HepG2 (cell line): ENCODE data around the gene PLEKHG2. TPM values are rescaled to one million over a fixed set of nuclear protein-coding genes. Genes with fewer than 3 reads are reported as not detected.

Experiments
- ADNP ChIP-seq: sonication (generic); formaldehyde crosslinking; IDR thresholded peaks from 2 replicates; pipeline ENCODE4 v1.4.0; 2020; ENCODE audit warnings: missing genetic modification reagents
- AGO2 ChIP-seq: fragments of 200-400 bp; formaldehyde crosslinking; optimal IDR thresholded peaks from 2 replicates; pipeline ENCODE3; 2017; ENCODE audit warnings: mild to moderate bottlenecking, low read depth, low read length, moderate library complexity
- CENPBD1 ChIP-seq: sonication (generic); formaldehyde crosslinking; IDR thresholded peaks from 2 replicates; pipeline ENCODE4 v1.8.0; 2022; ENCODE audit warnings: missing genetic modification reagents, low read depth, mild to moderate bottlenecking, borderline replicate concordance
- CREM ChIP-seq, 2 experiments: sonication (generic) in 1 of 2; formaldehyde crosslinking in 1 of 2; IDR thresholded peaks; 2 replicates each; pipeline versions ENCODE4 v1.4.0 to v1.6.1; 2016 to 2020; ENCODE audit warnings: antibody characterized with exemption in 1 of 2, mild to moderate bottlenecking in 1 of 2, missing genetic modification reagents in 1 of 2
- ELK4 ChIP-seq: sonication (generic); formaldehyde crosslinking; IDR thresholded peaks from 2 replicates; pipeline ENCODE4 v1.9.0; 2021; ENCODE audit warnings: missing genetic modification reagents, borderline replicate concordance
- EZH2 ChIP-seq: conservative IDR thresholded peaks from 2 replicates; pipeline ENCODE4 v1.6.1; 2012; ENCODE audit warnings: mild to moderate bottlenecking, low read depth, low read length, moderate library complexity
- GPBP1L1 ChIP-seq: sonication (generic); formaldehyde crosslinking; IDR thresholded peaks from 2 replicates; pipeline ENCODE4 v1.5.0; 2020; ENCODE audit warnings: mild to moderate bottlenecking, missing genetic modification reagents
- HMGXB4 ChIP-seq, 2 experiments: sonication (generic) in 1 of 2; formaldehyde crosslinking in 1 of 2; IDR thresholded peaks; 2 replicates each; pipeline versions ENCODE4 v1.4.0 to v1.6.1; 2018 to 2020; ENCODE audit warnings: missing genetic modification reagents in 2 of 2, borderline replicate concordance in 1 of 2, low read depth in 1 of 2, mild to moderate bottlenecking in 1 of 2, missing biosample characterization in 1 of 2
- JUND ChIP-seq: sonication (generic); formaldehyde crosslinking; IDR thresholded peaks from 2 replicates; pipeline ENCODE4 v1.8.0; 2022; ENCODE audit warnings: mild to moderate bottlenecking, missing genetic modification reagents
- KAT8 ChIP-seq: IDR thresholded peaks from 2 replicates; pipeline ENCODE4 v1.6.1; 2016; ENCODE audit warnings: missing genetic modification reagents, missing compliant biosample characterization
- NRL ChIP-seq: sonication (generic); formaldehyde crosslinking; IDR thresholded peaks from 2 replicates; pipeline ENCODE4 v1.5.0; 2020; ENCODE audit warnings: missing genetic modification reagents, mild to moderate bottlenecking, moderate library complexity, borderline replicate concordance
- PCBP1 ChIP-seq: fragments of 200-400 bp; formaldehyde crosslinking; IDR thresholded peaks from 2 replicates; pipeline ENCODE4 v1.6.1; 2017; ENCODE audit warnings: mild to moderate bottlenecking, low read depth, low read length, borderline replicate concordance
- RXRB ChIP-seq: IDR thresholded peaks from 2 replicates; pipeline ENCODE4 v1.6.1; 2016; ENCODE audit warnings: borderline replicate concordance, missing genetic modification reagents, missing compliant biosample characterization
- STAT6 ChIP-seq: sonication (generic); formaldehyde crosslinking; IDR thresholded peaks from 2 replicates; pipeline ENCODE4 v1.4.0; 2020; ENCODE audit warnings: missing genetic modification reagents, mild to moderate bottlenecking, borderline replicate concordance
- TAF1 ChIP-seq: sonication (generic); formaldehyde crosslinking; IDR thresholded peaks from 2 replicates; pipeline ENCODE4 v1.4.0; 2020; ENCODE audit warnings: missing genetic modification reagents
- TAF15 ChIP-seq: fragments of 200-400 bp; formaldehyde crosslinking; IDR thresholded peaks from one replicate; pipeline ENCODE4 v1.6.1; 2018; ENCODE audit warnings: mild to moderate bottlenecking, low read depth, low read length; ENCODE audit not compliant: poor library complexity, severe bottlenecking
- XBP1 ChIP-seq: sonication (generic); formaldehyde crosslinking; IDR thresholded peaks from 2 replicates; pipeline ENCODE4 v1.5.0; 2020; ENCODE audit warnings: missing genetic modification reagents
- ZNF331 ChIP-seq: sonication (generic); formaldehyde crosslinking; IDR thresholded peaks from 2 replicates; pipeline ENCODE4 v1.4.0; 2020; ENCODE audit warnings: missing genetic modification reagents
- ZNF44 ChIP-seq: sonication (generic); formaldehyde crosslinking; IDR thresholded peaks from 2 replicates; pipeline ENCODE4 v1.5.1; 2020; ENCODE audit warnings: mild to moderate bottlenecking, missing genetic modification reagents
- ZNF768 ChIP-seq: sonication (generic); formaldehyde crosslinking; IDR thresholded peaks from 2 replicates; pipeline ENCODE4 v1.4.0; 2020; ENCODE audit warnings: missing genetic modification reagents
- ZSCAN20 ChIP-seq: sonication (generic); formaldehyde crosslinking; IDR thresholded peaks from 2 replicates; pipeline ENCODE4 v1.4.0; 2020; ENCODE audit warnings: missing genetic modification reagents, mild to moderate bottlenecking, borderline replicate concordance
- polyA plus RNA-seq, 8 experiments: library from polyadenylated mRNA; depleted of rRNA in 3 of 8; stranded (reverse) in 7 of 8; unstranded in 1 of 8; fragments of >200 nt; fragmentation: Illumina TruSeq in 4 of 8; extraction: Trizol in 4 of 8; gene quantifications; 2 replicates each; pipeline versions ENCODE4 v1.2.1 to v1.2.3, GENCODE V29; 2011 to 2016; ENCODE audit warnings: low read depth in 4 of 8, missing spikeins in 1 of 8, mixed read lengths in 1 of 8; ENCODE audit not compliant: insufficient read depth in 1 of 8
- total RNA-seq, 5 experiments: library from RNA; depleted of rRNA; stranded (reverse); fragments of >200 nt; fragmentation: Illumina TruSeq; extraction: Trizol; gene quantifications; 2 replicates each; pipeline ENCODE4 v1.2.3, GENCODE V29; 2016; ENCODE audit warnings: low read depth in 1 of 5

PLEKHG2 gene
- total and polyA plus RNA-seq, 2 of the 13 experiments (the other 11 are each of a cell fraction or from before 2014, with no cell fraction given) = 3.6 to 6.8 TPM

GRCh38 chr19:39412100-39412866 lies at the start of gene PLEKHG2 (continued):
- peak; percentile 67; the same call in 1 of the 2 replicates for TF ChIP-seq STAT6 (CRISPR knock-in tag)
- TF ChIP-seq KAT8 = peak; percentile 79
- no peak for TF ChIP-seq TAF1
- TF ChIP-seq ZNF768 (CRISPR knock-in tag) = no peak
- TF ChIP-seq HMGXB4 (CRISPR knock-in tag; IDR thresholded peaks at IDR 0.05; ENCODE audit: borderline replicate concordance in 1 of 2, low read depth in 1 of 2) = peak; percentile 89 to 97
- peak; percentile 85; the same call in 1 of the 2 replicates for TF ChIP-seq PCBP1
- TF ChIP-seq XBP1 (CRISPR knock-in tag) = no peak
- 0 out of 2 replicates have a peak, but pooled peaks have one; percentile 61 for TF ChIP-seq ADNP (CRISPR knock-in tag)
- no peak for TF ChIP-seq AGO2
- peak; percentile 66 for TF ChIP-seq RXRB (CRISPR knock-in tag)
- no peak for TF ChIP-seq GPBP1L1 (CRISPR knock-in tag)
- no peak for TF ChIP-seq ZSCAN20 (CRISPR knock-in tag)
- TF ChIP-seq ELK4 = no peak
- peak; percentile 30; the same call in 1 of the 2 replicates for TF ChIP-seq ZNF331 (CRISPR knock-in tag)
- TF ChIP-seq CENPBD1 (CRISPR knock-in tag) = no peak
- TF ChIP-seq ZNF44 (CRISPR knock-in tag) = no peak
- no peak for TF ChIP-seq EZH2
- TF ChIP-seq NRL (CRISPR knock-in tag) = peak; percentile 60; the same call in 1 of the 2 replicates
- no peak for TF ChIP-seq TAF15
- peak; percentile 68 for TF ChIP-seq CREM (IDR thresholded peaks at IDR 0.05)
- TF ChIP-seq CREM (CRISPR knock-in tag; IDR thresholded peaks at IDR 0.05) = no peak
- peak; percentile 73; the same call in 1 of the 2 replicates for TF ChIP-seq JUND (CRISPR knock-in tag)
